ENCODE results near the gene EFCAB6.

The EFCAB6 gene

DNA sequence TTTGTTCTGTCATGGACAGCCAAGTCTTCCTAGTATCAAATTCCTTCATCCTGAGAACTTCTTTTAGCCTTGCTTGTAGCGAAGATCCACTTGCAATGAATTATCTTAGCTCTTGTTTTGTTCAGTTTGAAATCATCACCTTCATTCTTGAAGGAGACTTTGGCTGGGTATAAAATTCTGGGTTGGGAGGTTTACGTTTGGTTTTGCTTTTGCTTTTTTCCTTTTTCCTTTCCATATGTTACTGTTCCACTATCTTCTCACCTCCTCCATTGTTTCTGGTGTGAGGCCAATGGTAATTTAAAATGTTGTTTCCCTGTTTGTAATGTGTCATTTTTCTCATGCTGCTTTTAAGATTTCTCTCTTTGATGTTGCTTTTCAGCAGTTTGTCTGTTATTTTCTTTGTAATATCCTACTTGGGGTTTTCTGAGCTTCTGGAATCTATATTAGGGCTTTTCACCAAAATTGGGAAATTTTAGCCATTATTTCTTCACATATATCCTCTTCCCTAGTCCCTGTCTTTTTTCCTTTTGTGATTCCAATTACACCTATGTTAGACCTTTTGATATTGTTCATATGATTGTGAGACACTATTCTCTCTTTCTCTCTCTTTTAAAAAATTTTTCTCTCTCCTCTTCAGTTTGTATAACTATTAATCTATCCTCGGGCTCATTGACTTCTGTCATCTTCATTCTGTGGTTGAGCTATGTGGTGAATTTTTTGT, 172.7 kb downstream of the EFCAB6 start:
- no peak for DNase-seq (ENCODE audit: low read depth)

DNA sequence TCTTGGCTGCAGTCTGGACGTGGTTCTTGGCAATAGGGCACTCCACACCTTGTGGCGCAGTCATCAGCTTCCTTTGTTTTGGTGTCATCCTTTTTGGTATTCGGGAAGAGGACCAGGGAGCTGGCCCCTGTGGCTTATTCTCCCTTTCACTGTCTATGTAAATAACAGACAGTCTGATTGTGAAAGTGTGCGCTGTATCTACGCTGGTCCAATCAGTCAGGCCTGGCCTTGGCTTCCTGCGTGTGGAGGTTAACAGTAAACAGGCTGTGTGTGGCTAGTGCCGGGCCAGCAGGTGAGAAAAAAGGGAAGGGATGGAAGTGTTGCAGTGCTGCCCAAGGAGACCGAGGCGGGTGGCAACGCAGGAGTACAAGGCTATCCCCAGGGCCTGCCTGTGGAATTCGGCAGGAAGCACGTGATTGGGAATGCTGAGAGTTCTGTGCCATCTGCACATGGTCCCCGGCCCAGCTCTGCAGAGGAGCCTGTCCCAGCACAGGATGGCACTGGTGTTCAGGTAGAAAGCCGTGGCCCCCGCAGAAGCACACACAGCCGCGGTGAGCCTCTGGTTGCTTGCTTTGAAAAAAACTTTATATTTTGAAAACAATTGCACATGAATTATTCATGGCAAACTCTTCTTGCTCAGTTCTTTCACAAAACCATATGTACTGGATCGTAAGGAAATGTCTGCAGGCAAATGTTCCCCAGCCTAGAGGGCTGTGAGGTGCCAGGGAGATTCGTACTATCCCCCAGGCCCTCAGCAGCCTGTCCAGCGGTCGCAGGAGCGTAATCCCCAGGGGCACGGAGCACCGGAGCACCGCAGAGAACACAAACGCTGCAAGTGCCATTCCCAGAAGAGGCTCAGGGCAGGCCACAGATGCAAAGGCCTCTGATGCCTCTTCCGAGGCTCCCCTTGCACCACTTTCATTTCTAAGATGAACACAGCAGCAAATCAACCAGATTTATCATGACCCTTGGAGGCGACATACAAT, 174.5 kb downstream of the EFCAB6 start:
- no peak for DNase-seq (ENCODE audit: low read depth)

DNA sequence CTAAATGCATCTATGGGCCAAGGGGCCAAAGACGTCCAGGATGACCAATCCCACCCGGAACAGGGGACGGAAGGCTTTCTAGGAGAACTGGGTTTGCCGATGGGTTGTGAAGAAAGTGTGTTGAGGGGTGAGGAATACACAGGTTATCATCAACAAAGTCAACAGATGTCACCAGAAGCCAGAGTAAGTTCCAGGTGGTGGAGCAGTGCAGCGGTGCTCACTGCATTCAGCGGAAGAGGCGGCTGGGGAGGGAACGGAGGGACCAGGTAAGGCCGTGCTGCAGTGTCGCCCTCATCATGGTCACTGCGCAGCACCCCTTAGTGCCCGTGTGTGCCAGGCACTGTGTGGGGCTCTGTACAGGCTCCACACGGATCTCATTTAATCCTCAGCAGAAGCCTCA, 176.0 kb downstream of the EFCAB6 start:
- DNase-seq (ENCODE audit: low read depth): no peak

DNA sequence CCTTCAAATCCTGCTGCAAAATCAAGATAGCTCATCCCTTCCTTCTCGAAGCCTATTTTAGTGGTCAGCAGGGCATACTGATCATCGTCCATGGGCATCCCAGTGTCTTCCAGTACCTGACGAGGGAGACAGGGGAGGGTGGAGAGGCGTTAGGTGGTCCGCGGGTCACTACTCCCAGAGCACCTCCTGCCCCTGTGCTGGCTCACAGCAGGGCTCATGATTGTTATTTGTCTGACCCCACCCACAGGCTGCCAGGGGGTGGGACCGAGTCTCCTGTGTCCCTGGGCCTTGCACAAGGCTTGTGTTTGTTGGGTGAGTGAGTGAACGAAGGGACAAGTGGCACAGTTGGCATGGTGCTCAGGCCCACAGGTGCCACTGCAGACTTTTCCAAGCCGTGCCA, 177.0 kb downstream of the EFCAB6 start:
- no peak for DNase-seq (ENCODE audit: low read depth)

DNA sequence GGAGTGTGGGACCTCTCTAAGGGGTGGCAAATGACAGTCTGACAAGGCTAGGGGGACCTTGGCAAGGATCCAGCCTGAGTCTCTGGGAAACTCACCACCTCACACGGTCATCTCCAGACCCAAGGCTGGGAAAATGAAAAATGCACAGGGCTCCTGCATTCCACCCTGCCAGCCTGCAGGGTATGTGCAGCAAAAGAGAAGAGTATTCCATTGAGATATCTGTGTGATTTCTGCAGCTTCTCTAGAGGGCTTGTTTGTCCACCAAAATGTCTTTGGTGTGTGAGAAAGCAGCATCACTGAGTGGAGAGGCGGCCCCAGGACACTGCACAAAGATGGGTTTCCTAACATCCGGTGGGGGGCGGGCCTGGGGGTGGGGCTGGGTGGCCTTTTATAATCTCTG, 177.8 kb downstream of the EFCAB6 start:
- DNase-seq (ENCODE audit: low read depth): no peak

DNA sequence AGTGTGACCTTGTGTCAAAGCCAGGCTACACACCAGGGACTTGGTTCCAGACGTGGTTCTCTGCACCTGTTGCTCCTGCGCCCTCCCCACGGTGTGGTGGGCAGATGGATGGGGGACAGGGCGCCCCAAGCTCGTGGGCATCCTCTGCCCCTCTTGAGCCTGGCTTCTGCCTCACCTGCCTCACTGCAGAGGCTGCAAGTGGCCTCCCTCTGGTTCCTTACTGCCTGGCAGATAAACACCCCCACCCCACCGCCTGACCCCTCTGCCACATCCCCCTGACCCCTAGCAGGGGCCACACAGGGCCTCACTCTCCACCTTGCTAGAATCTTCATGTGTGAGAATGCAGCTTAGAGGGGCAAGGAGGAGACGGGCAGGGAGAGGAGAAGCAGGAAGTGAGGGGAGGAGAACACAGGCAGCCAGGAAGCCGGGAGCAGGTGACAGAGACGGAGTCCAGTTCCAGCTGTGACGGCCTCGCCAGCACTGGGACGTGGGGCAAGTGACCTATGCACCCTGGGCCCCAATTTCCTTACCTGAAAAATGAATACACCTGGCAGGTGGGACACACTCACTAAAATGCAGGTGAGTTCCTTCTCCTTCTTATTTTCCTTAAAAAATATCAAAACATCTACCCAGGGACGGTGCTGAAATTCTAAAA, 178.3 kb downstream of the EFCAB6 start:
- DNase-seq (ENCODE audit: low read depth): no peak

DNA sequence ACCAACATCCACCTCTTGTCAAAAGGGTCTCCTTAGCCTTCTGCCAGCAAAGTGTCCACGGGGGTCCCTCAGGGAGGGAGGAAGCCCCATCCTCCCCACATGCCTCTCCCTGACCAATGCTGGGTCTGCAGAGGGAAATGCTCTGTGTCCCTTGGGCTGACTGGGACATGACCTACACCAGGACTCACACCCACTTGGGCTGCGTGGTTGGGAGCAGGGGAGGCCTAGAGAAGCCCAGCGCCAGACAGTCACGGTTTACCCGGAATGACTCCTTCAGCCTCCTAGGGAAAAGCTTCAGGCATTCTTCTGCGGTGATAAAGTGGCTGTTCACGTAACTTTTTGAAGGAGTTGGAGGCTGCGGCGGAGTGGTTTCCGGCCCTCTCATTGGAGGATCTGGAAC, 180.3 kb downstream of the EFCAB6 start:
- no peak for DNase-seq (ENCODE audit: low read depth)

DNA sequence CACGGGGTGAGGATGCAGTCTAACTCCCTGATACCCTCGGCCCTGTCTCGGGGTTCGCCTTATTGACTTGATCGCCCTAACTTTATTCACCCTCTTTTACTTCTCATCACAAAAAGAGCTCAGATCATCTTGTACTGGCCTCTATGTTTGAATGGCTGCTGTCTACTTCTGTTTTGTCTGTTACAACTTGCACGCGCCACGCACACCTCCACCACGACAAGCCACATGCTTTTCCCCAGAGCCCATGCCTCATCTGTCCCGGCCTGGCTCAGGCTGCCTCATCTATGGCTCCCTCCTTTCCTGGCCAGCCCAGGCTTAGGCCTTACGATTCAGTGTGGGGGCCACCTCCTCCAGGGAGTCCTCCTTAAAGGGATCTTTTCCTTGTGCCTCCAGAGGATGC, 180.9 kb downstream of the EFCAB6 start:
- DNase-seq (ENCODE audit: low read depth): no peak

DNA sequence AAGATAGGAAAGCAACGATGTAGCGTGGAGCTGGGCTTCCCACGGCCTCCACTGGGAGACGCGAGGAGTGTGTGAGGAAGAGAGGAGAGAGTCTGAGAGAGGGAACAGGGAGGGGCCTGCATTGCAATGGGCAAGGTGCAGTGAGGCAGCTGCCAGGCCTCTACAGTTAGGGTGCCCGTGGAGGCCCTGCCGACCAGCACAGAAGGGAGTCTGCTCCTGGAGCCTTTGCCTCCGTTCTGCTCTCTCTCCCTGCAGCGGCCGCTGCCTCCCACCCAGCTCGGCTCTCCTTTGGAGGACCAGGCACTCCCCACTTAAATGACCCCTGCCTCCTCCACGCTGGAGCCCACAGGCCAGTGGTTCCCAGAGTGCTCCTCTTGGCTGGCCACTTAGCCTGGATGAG, 181.7 kb downstream of the EFCAB6 start:
- no peak for DNase-seq (ENCODE audit: low read depth)

DNA sequence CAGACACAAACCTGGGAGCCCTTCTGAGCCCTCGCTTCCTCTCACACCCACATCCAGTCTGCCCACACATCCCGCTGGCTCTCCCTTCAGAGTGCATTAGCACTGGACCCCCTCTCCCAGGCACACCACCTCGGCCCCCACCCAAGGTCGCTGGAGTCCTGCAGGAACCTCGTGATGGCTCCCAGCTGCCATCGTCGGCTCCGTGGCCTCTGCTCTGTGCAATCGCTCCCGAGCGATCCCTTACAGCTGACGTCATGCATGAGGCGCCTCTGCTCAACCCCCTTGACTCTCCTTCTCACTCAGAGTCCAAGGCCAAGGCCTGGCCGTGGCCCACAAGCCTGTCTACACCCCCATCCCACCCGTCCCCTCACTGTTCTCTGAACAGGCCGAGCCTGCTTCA, 183.9 kb downstream of the EFCAB6 start:
- DNase-seq (ENCODE audit: low read depth): no peak

DNA sequence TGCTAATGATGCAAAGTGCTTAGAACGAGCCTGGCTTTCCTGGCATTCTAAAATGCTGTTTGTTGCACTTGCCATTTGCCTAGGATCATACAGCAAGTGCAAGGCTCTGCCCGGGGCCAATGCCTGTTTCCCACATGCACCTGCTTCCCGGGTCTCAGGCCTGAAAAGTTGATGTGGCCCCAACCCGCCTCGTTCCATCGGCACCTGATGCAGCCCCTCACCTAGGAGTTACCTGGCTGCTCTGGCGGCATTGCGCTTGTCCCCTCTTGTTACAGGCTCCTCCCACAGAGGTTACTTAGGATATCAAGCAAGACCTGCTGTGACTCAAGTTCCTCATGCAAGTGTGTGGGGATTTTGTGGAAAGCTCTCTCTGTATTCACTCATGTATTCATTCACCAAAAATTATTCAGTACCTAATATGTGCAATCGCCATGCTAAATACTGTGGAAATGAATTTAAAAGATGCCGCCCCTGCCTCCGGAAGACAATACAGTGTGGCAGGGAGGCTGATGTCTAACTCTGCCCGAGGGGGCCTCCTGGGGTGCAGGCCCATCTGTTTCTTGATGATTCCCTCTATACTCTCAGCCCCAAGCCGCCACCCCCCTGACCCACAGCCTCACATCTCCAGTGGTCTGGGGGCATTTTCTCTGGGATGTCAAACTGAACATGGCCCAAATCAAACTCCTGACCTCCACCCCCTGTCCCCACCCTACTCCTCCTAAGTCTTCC, 184.5 kb downstream of the EFCAB6 start:
- no peak for DNase-seq (ENCODE audit: low read depth)

DNA sequence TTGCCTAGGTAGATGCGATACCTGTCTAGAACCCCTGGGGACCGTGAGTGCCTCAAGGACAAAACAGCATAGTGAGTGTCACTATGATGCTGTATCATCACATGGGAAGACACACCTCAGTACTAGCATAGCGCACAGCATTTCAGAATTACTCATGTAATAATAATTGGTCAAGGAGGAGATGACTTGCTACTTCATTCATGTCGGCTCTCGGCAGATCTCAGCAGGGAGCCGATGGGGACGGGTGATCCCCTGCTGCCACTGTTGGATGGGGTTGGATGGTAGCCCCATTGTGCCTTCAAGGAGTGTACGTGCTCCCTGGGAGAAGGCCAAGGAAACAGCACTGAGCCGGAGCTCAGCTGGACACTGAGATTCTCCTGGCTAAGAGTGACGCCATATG, 186.9 kb downstream of the EFCAB6 start:
- DNase-seq (ENCODE audit: low read depth): no peak

DNA sequence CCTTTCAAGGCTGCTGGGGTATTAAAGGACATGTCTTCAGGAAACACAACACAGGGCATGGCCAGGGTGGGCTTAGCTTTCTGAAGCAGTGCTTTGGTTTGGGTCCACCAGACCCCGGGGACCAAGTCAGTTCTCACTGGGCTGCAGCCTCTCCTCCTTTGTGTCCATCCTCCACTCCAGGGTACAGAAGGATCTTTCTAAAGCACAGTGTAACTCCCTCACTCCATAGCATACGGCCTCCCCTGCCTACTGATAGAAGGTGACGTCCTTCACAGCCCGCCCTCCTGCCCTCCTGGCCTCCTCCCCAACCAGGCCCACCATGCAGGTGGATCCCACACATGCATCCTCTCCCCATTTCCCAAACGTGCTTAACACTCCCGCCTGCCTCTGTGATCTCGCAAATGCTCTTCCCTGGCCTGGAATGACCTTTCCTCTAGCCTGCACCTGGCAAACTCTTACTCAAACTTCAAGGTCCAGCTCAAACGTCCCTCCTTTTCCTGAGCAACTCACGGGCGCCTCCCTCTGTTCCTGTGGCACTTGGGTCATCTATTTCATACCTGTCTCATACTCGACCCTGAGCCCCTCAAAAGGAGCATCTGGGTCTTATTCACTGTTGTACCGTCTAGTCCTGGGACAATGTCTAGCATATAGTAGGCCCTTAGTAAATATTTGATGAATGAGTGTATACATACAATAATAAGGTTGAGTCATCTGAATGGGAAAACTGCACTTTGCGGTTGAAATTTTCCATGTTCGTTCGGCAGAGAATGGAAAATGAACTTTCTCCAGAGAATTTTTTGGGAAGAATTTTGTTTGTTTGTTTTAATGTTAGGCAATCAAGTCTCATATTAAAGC, 187.7 kb downstream of the EFCAB6 start:
- no peak for DNase-seq (ENCODE audit: low read depth)

DNA sequence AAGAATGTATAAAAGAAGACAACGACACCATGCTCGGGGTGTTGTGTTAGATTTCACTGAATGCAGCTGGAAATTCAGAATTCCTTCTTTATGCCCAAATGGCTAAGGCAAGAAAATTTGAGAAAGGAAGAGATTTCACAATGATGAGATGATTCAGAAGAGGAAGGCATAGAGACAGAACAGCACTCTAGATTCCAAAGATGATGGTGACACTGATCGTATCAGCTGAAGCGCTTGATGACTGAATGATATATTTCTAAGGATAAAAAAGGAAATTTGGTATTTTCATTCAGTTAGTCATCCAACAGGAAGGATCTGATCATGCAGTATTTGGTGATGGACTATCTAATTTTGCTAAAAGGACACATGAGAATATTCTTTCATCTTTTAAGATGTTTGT, 189.2 kb downstream of the EFCAB6 start:
- DNase-seq (ENCODE audit: low read depth): no peak

DNA sequence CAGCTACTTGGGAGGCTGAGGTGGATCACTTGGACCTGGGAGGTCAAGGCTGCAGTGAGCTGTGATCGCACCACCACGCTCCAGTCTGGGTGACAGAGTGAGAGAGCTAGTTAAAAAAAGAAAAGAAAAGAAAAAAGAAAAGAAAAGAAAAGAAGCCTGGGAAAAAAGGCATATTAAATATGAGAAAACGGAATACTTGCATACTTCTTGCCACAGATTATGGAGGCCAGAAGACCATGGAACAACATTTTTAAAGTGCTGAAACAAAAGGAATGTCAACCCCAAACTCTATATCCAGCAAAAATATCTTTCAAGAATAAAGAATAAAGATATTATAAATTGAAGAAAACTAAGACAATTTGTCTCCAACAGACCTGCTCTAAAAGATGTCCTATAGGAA, 191.9 kb downstream of the EFCAB6 start:
- no peak for DNase-seq (ENCODE audit: low read depth)

DNA sequence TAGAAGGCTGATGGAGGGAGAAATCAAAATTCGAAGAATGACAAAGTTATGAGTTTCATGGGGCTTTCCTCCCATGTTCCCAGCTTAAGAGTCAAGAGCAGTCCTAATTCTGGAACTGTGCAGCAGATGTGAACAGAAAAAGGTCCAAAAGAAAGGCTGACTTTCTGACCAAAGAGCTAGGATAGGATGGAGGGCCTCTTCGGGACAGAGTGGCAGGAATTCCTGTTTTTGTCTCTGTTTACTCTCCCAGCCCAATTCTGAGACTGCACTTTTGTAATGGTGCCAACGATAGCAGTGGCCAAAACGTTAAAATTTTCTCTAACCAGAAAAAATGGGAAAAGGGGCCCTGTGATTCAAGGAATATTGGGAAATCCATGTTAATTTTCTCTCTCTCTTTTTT, 193.6 kb downstream of the EFCAB6 start:
- no peak for DNase-seq (ENCODE audit: low read depth)

DNA sequence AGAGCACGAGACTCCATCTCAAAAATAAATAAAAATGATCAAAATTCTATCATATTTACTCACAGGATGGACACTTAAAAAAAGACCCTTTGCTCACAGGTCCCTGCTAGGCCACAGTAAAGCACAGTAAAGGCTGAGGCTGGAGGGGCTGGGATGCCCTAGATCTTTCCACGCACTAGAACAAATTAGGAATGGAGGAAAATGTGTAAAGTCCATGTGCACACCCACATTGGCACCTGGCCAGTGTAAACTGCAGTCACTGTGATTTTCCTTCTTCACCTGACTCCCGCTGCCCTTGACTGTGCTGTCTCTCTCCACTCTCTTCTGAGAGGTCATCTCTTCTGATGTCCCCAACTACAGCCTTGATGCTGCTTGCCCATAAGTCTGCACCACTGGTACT, 195.5 kb downstream of the EFCAB6 start:
- DNase-seq (ENCODE audit: low read depth): no peak

DNA sequence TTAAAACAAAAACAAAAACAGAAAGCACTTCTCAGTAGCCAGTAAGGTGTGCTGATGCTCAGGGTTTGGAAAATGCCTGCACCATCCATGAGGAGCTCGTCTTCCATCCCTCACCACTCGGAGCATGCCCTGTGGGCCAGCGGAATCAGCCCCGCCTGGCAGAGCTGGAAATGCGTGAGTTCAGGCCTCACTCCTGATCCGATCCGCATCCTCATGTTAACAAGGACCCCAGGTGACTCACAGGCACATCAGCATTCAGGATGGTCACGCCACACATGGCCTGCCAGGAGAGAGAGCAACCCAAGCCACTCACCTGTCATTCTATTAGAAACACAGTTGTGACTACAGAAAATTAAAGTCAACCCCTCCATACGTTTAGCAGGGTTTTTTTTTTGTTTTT, 211.8 kb downstream of the EFCAB6 start:
- no peak for DNase-seq (ENCODE audit: low read depth)

DNA sequence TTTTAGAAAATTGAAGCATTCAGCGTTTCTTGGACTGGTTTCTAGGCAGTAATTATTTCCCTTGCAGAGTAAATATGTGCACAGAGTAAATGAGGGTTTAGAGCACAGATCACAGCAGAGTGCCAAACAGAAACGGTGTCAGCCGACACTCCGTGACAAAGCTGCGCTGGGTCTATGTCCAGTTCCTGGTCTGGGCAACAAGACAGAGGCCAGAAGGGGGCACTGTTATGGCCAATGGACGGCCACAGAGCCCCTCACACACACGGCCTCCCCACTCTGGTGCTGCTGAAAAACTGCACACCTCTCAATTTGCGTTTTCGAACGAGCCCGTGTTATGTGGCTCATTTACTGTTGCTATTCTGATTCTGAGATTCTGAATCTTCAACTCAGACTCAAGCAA, 219.6 kb downstream of the EFCAB6 start:
- DNase-seq (ENCODE audit: low read depth): no peak

DNA sequence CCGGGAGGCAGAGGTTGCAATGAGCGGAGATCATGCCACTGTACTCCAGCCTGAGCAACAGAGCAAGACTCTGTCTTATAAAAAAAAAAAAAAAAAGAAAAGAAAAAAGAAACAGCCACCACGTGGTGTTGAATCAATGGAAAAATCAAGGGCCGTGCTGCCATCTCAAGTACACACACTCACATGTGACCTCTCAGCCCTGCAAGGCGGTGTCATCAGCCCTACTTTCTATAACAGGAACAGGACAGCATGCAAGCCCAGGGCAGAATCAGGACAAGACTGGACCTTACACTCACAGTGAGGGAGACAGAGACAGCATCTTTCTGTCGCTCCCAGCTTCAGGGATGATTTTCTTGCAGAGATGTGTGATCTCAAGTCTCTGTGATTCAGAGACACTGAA, 220.7 kb downstream of the EFCAB6 start:
- DNase-seq (ENCODE audit: low read depth): no peak

DNA sequence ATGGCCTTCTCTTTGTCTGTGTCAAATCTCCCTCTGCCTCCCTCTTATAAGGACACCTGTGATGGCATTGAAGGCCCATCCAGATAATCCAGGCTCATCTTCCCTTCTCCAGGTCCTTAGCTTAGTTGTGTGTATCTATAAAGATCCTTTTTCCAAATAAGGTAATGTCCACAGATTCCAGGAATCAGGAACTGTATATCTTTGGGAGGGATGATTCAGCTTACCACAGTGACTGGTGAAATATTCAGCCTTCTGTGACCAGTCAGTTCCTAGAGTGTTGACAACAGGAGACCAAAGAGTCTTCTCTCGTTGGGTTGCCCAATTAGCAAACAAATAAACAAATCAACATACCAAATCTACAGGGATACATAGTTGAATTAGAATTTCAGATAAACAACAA, 224.5 kb downstream of the EFCAB6 start:
- DNase-seq (ENCODE audit: low read depth): peak; percentile 11

Data from EH (cell line).